Loucy (cell line): ENCODE results near the gene SLC7A4.

Experiments
- H2AFZ ChIP-seq: fragments of 200-600 bp; sonication (generic); 2 replicates; pipeline ENCODE4 v1.6.0; 2016; ENCODE audit warnings: antibody characterized with exemption, mild to moderate bottlenecking, low read length, moderate library complexity
- H3F3A ChIP-seq: fragments of 200-600 bp; 2 replicates; pipeline ENCODE4 v1.6.0; 2016; ENCODE audit warnings: antibody characterized with exemption, low read depth, mild to moderate bottlenecking
- H3K27me3 ChIP-seq: fragments of 200-600 bp; sonication (generic); 2 replicates; pipeline ENCODE4 v1.6.1; 2014; ENCODE audit warnings: low read length, mild to moderate bottlenecking; ENCODE audit not compliant: insufficient read depth, poor library complexity, severe bottlenecking
- H3K36me3 ChIP-seq: fragments of 200-600 bp; sonication (generic); 2 replicates; pipeline ENCODE4 v1.6.1; 2016; ENCODE audit warnings: low read length; ENCODE audit not compliant: insufficient read depth
- H3K4me1 ChIP-seq: fragments of 200-600 bp; sonication (generic); 2 replicates; pipeline ENCODE4 v1.5.1; 2014; ENCODE audit warnings: low read length, mild to moderate bottlenecking; ENCODE audit not compliant: insufficient read depth, poor library complexity, severe bottlenecking
- H3K4me2 ChIP-seq: fragments of 200-600 bp; sonication (generic); 2 replicates; pipeline ENCODE4 v1.6.0; 2014; ENCODE audit warnings: antibody characterized with exemption, low read length, low read depth, mild to moderate bottlenecking; ENCODE audit not compliant: poor library complexity, severe bottlenecking
- H3K4me3 ChIP-seq: fragments of 200-600 bp; sonication (generic); 2 replicates; pipeline ENCODE4 v1.5.1; 2014; ENCODE audit warnings: low read length, mild to moderate bottlenecking, mixed read lengths; ENCODE audit not compliant: poor library complexity, severe bottlenecking
- H3K79me2 ChIP-seq: fragments of 200-600 bp; sonication (generic); 2 replicates; pipeline ENCODE4 v1.6.1; 2014; ENCODE audit warnings: low read length; ENCODE audit not compliant: insufficient read depth
- H3K9ac ChIP-seq: fragments of 200-600 bp; sonication (generic); 2 replicates; pipeline ENCODE4 v1.6.0; 2014; ENCODE audit warnings: mild to moderate bottlenecking, low read depth, low read length, moderate library complexity; ENCODE audit not compliant: poor library complexity, severe bottlenecking
- H3K9me2 ChIP-seq: fragments of 200-600 bp; sonication (generic); replicated peaks from 2 replicates; pipeline ENCODE4 v1.6.1; 2016; ENCODE audit warnings: low read depth, low read length, mixed read lengths
- H3K9me3 ChIP-seq: fragments of 200-600 bp; sonication (generic); 2 replicates; pipeline ENCODE4 v1.6.1; 2014; ENCODE audit warnings: mild to moderate bottlenecking, antibody characterized with exemption, low read length, low read depth; ENCODE audit not compliant: insufficient read depth
- H4K20me1 ChIP-seq: fragments of 200-600 bp; sonication (generic); 2 replicates; pipeline ENCODE4 v1.6.0; 2014; ENCODE audit warnings: antibody characterized with exemption, low read length, mild to moderate bottlenecking; ENCODE audit not compliant: insufficient read depth, poor library complexity, severe bottlenecking
- EZH2phosphoT487 ChIP-seq: fragments of 200-600 bp; IDR thresholded peaks from 2 replicates; pipeline ENCODE4 v1.6.1; 2018; ENCODE audit warnings: antibody characterized with exemption, mild to moderate bottlenecking, moderate library complexity, borderline replicate concordance
- TF ChIP-seq, protein P1 (sequence below): fragments of 200-600 bp; sonication (generic); conservative IDR thresholded peaks from 2 replicates; pipeline ENCODE4 v1.5.1; 2014; ENCODE audit warnings: mild to moderate bottlenecking, antibody characterized with exemption, low read length

SLC7A4 gene

DNA sequence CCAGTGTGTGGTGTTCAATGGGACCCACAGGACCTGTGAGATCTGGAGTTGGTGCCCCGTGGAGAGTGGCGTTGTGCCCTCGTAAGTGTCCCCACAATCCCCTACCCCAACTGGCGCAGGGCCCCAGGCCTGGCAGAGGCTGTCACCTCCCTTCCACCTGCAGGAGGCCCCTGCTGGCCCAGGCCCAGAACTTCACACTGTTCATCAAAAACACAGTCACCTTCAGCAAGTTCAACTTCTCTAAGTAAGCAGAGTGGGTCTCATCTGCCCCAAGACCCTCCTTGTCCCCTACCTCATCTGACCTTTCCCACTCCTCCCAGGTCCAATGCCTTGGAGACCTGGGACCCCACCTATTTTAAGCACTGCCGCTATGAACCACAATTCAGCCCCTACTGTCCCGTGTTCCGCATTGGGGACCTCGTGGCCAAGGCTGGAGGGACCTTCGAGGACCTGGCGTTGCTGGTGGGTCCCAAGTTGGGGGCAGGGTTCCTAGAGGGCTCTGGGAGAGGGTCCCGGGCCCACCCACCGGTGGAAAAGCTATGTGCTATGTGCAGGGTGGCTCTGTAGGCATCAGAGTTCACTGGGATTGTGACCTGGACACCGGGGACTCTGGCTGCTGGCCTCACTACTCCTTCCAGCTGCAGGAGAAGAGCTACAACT, 9.3 kb downstream of the SLC7A4 start:
- no peak for TF ChIP-seq EZH2phosphoT487
- TF ChIP-seq, protein P1, sequence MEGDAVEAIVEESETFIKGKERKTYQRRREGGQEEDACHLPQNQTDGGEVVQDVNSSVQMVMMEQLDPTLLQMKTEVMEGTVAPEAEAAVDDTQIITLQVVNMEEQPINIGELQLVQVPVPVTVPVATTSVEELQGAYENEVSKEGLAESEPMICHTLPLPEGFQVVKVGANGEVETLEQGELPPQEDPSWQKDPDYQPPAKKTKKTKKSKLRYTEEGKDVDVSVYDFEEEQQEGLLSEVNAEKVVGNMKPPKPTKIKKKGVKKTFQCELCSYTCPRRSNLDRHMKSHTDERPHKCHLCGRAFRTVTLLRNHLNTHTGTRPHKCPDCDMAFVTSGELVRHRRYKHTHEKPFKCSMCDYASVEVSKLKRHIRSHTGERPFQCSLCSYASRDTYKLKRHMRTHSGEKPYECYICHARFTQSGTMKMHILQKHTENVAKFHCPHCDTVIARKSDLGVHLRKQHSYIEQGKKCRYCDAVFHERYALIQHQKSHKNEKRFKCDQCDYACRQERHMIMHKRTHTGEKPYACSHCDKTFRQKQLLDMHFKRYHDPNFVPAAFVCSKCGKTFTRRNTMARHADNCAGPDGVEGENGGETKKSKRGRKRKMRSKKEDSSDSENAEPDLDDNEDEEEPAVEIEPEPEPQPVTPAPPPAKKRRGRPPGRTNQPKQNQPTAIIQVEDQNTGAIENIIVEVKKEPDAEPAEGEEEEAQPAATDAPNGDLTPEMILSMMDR = peak; percentile 26; the same call in 1 of the 2 replicates
- H3K4me1 ChIP-seq = peaks cover 10% of the 10 kb centered on the region
- H3K36me3 ChIP-seq = no peaks in the 10 kb centered on the region
- no peaks in the 10 kb centered on the region for H4K20me1 ChIP-seq
- H2AFZ ChIP-seq = no peak overlapping the region
- H3K4me2 ChIP-seq = no peak overlapping the region
- no peaks in the 10 kb centered on the region for H3K9me3 ChIP-seq
- H3K9me2 ChIP-seq = no peaks in the 10 kb centered on the region
- no peak overlapping the region for H3K4me3 ChIP-seq
- no peaks in the 10 kb centered on the region for H3K79me2 ChIP-seq
- no peaks in the 10 kb centered on the region for H3F3A ChIP-seq
- no peak overlapping the region for H3K9ac ChIP-seq
- no peaks in the 10 kb centered on the region for H3K27me3 ChIP-seq

DNA sequence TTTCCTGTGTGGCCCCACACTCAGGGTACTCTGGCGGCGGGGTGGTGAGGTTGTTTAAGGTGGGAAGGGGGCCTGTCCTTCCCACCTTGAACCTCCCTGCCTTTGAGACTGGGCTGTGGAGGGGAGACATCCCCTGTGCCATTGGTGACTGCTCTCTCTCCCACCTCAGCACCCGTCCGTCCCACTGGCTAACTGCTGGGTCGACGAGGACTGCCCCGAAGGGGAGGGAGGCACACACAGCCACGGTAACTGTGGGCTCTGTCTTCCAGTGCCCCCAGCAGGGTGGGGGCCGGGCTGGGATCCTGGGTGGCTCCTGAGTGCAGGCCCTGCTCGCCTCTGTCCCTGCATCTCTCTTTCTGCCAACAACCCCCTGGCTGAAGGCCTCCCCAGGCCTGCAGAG, 9.9 kb downstream of the SLC7A4 start:
- Histone ChIP-seq H3K79me2 (no peaks in the 10 kb centered on the region), H2AFZ (no peak overlapping the region), H3K9me2 (no peaks in the 10 kb centered on the region), H3K4me1 (peaks cover 10% of the 10 kb centered on the region), H3F3A (no peaks in the 10 kb centered on the region), H3K27me3 (no peaks in the 10 kb centered on the region), H3K4me2 (no peak overlapping the region), H4K20me1 (no peaks in the 10 kb centered on the region), H3K36me3 (no peaks in the 10 kb centered on the region), H3K9ac (no peak overlapping the region), H3K4me3 (no peak overlapping the region), H3K9me3 (no peaks in the 10 kb centered on the region)
- TF ChIP-seq, protein P1 = no peak
- no peak for TF ChIP-seq EZH2phosphoT487

DNA sequence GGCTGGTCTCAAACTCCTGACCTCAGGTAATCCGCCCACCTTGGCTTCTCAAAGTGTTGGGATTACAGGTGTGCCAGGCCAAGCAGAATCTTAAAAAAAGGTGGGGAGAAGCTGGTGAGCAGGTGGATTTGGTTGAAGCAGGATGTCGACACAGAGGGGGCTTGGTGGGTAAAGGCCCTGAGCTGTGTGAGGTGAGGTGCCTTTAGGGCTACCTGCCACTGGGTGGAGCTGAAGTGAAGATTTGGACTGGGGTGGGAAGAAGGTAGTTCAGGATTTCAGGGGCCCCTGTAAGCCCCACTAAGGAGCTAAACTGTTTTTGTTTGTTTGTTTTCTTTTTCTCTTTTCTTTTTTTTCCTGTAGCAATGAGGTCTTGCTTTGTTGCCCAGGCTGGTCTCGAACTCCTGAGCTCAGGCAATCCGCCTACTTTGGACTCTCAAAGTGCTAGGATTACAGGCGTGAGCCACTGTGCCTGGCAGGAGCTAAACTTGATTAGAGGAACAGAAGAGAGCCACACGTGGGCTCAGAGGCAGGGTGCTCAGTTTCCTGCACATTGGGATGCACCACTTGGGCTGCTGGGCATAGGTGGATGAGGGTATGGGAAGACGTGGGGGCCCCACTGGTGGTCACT, 11.4 kb downstream of the SLC7A4 start:
- no peaks in the 10 kb centered on the region for H3K9me2 ChIP-seq
- H3K27me3 ChIP-seq = no peaks in the 10 kb centered on the region
- H3K4me2 ChIP-seq = no peak overlapping the region
- H3K4me3 ChIP-seq = no peak overlapping the region
- no peak overlapping the region for H3K9ac ChIP-seq
- H3F3A ChIP-seq = no peaks in the 10 kb centered on the region
- TF ChIP-seq, protein P1 = peak; percentile 68
- TF ChIP-seq EZH2phosphoT487 = no peak
- no peaks in the 10 kb centered on the region for H3K79me2 ChIP-seq
- peaks cover 10% of the 10 kb centered on the region for H3K4me1 ChIP-seq
- no peak overlapping the region for H2AFZ ChIP-seq
- no peaks in the 10 kb centered on the region for H4K20me1 ChIP-seq
- H3K36me3 ChIP-seq = no peaks in the 10 kb centered on the region
- no peaks in the 10 kb centered on the region for H3K9me3 ChIP-seq
